GM12891 (cell line): ENCODE measurements around the gene CBX7.

Source experiments
- DNase-seq: peaks from one replicate; pipeline ENCODE4 v3.0.0; 2011; ENCODE audit warnings: low spot score; ENCODE audit not compliant: insufficient read length
- FAIRE-seq: peaks from 2 replicates; lab custom pipeline; 2011; peaks lifted over from hg19 to GRCh38; lab: Jason Lieb, UNC
- PAX5 ChIP-seq: IDR thresholded peaks from 2 replicates; pipeline ENCODE4 v1.6.1; 2011; ENCODE audit warnings: low read length, moderate library complexity, mild to moderate bottlenecking; ENCODE audit not compliant: insufficient read depth, severe bottlenecking
- POLR2A ChIP-seq: IDR thresholded peaks from 2 replicates; pipeline ENCODE4 v1.6.1; 2011; ENCODE audit warnings: low read depth, low read length, control low read depth
- POLR2AphosphoS5 ChIP-seq: IDR thresholded peaks from 2 replicates; pipeline ENCODE4 v1.6.1; 2011; ENCODE audit warnings: low read depth, low read length, control low read depth
- POU2F2 ChIP-seq: IDR thresholded peaks from 2 replicates; pipeline ENCODE4 v1.6.1; 2011; ENCODE audit warnings: low read depth, mild to moderate bottlenecking, control low read depth, low read length, moderate library complexity
- SPI1 ChIP-seq: IDR thresholded peaks from 2 replicates; pipeline ENCODE4 v1.6.1; 2011; ENCODE audit warnings: low read depth, low read length, control low read depth
- TAF1 ChIP-seq: IDR thresholded peaks from 2 replicates; pipeline ENCODE4 v1.6.1; 2011; ENCODE audit warnings: low read depth, low read length, control low read depth

Gene CBX7

GRCh38 chr22:39132871-39133524, 19.5 kb downstream of the CBX7 start:
- DNase-seq (no peak), FAIRE-seq (no peak)
- TF ChIP-seq POLR2A: no peak
- no peak for TF ChIP-seq POLR2AphosphoS5
- no peak for TF ChIP-seq TAF1
- no peak for TF ChIP-seq PAX5
- TF ChIP-seq POU2F2: no peak
- no peak for TF ChIP-seq SPI1

GRCh38 chr22:39132281-39132680, 20.2 kb downstream of the CBX7 start:
- FAIRE-seq: no peak
- no peak for TF ChIP-seq SPI1
- TF ChIP-seq POLR2AphosphoS5: no peak
- no peak for TF ChIP-seq TAF1
- TF ChIP-seq POU2F2: no peak
- no peak for TF ChIP-seq PAX5
- TF ChIP-seq POLR2A: no peak
- no peak for DNase-seq

- TF ChIP-seq TAF1: no peak
- TF ChIP-seq SPI1: no peak
- FAIRE-seq: no peak
- DNase-seq: no peak
Measured at GRCh38 chr22:39130892-39131855, 21.3 kb downstream of the CBX7 start.

GRCh38 chr22:39130152-39130704, 22.3 kb downstream of the CBX7 start:
- FAIRE-seq (no peak), DNase-seq (no peak)
- TF ChIP-seq POLR2A: no peak
- TF ChIP-seq POU2F2: no peak
- TF ChIP-seq POLR2AphosphoS5: no peak
- no peak for TF ChIP-seq TAF1
- no peak for TF ChIP-seq SPI1
- no peak for TF ChIP-seq PAX5

GRCh38 chr22:39129746-39130145, 22.7 kb downstream of the CBX7 start:
- FAIRE-seq: no peak
- no peak for TF ChIP-seq PAX5
- TF ChIP-seq POLR2A: no peak
- TF ChIP-seq POU2F2: no peak
- no peak for TF ChIP-seq SPI1
- no peak for TF ChIP-seq POLR2AphosphoS5
- no peak for TF ChIP-seq TAF1
- no peak for DNase-seq

GRCh38 chr22:39129081-39129480, 23.4 kb downstream of the CBX7 start:
- TF ChIP-seq PAX5 (no peak), SPI1 (no peak), POU2F2 (no peak), TAF1 (no peak), POLR2AphosphoS5 (no peak), POLR2A (no peak)
- DNase-seq (no peak), FAIRE-seq (no peak)

- FAIRE-seq (no peak), DNase-seq (no peak)
- no peak for TF ChIP-seq POLR2AphosphoS5
- TF ChIP-seq POLR2A: no peak
- no peak for TF ChIP-seq PAX5
- TF ChIP-seq SPI1: no peak
- no peak for TF ChIP-seq POU2F2
- no peak for TF ChIP-seq TAF1
Measured at GRCh38 chr22:39128508-39128907, 24.0 kb downstream of the CBX7 start.

- DNase-seq (no peak), FAIRE-seq (peak; percentile 52)
- TF ChIP-seq PAX5 (no peak), POLR2AphosphoS5 (no peak), SPI1 (no peak), TAF1 (no peak), POLR2A (no peak), POU2F2 (no peak)
Measured at GRCh38 chr22:39125622-39126021, 26.9 kb downstream of the CBX7 start.
